Activated naive CD8-positive, alpha-beta T cell treated with anti-CD3 and anti-CD28 coated beads, Interleukin-2, amount 50 U/mL, for 24 hours (primary cell): ENCODE data around the gene EVL.

ENCODE experiments used
- ATAC-seq: fragments of 150-1000 bp; cut with Tn5 transposase; one replicate; pipeline ENCODE4 v1.10.0; 2021
- DNase-seq: peaks from one replicate; pipeline ENCODE4 v3.0.0; 2021
- H3K27ac Mint-ChIP-seq: one replicate; pipeline ENCODE4 v1.8.0; 2021; ENCODE audit warnings: mild to moderate bottlenecking, mixed read lengths
- H3K27me3 Mint-ChIP-seq: one replicate; pipeline ENCODE4 v1.8.0; 2021; ENCODE audit warnings: mixed read lengths
- H3K36me3 Mint-ChIP-seq: one replicate; pipeline ENCODE4 v1.8.0; 2021; ENCODE audit warnings: low read depth, mixed read lengths
- H3K4me1 Mint-ChIP-seq: one replicate; pipeline ENCODE4 v1.8.0; 2021; ENCODE audit warnings: mixed read lengths
- H3K4me3 Mint-ChIP-seq: one replicate; pipeline ENCODE4 v1.8.0; 2021; ENCODE audit warnings: mild to moderate bottlenecking, moderate library complexity, mixed read lengths
- H3K9me3 Mint-ChIP-seq: one replicate; pipeline ENCODE4 v1.8.0; 2021; ENCODE audit warnings: mixed read lengths

The EVL gene

DNA sequence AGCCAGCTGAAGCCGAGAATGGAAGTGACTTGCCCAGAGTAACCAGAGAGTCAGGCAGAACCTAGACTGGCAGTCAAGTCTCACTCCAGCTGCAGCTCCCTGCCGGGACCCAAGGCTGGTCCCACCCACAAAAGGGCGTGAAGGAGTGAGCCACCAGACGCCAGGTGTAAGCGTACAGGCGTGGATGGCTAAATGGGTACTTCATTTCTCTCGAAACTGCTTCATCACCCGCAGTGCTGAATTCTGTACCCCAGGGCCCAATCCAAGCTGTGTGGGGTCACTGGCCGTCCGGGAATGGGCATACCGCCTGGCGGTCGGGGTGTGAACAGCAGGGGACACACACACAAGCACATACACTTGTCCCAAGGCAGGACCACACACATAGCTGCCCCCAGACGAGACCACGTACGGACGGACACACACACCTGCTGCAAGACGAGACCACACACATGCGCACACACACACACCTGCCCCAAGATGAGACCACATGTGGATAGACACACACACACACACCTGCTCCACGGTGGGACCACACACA lies 59.4 kb downstream of the EVL start:
- DNase-seq (no peak), ATAC-seq (no peak)
- H3K27ac Mint-ChIP-seq = peak overlapping the region; percentile 60
- peaks cover 19% of the 10 kb centered on the region for H3K36me3 Mint-ChIP-seq
- H3K4me1 Mint-ChIP-seq = peaks cover 3% of the 10 kb centered on the region
- no peaks in the 10 kb centered on the region for H3K27me3 Mint-ChIP-seq
- H3K4me3 Mint-ChIP-seq = no peak overlapping the region
- no peaks in the 10 kb centered on the region for H3K9me3 Mint-ChIP-seq

DNA sequence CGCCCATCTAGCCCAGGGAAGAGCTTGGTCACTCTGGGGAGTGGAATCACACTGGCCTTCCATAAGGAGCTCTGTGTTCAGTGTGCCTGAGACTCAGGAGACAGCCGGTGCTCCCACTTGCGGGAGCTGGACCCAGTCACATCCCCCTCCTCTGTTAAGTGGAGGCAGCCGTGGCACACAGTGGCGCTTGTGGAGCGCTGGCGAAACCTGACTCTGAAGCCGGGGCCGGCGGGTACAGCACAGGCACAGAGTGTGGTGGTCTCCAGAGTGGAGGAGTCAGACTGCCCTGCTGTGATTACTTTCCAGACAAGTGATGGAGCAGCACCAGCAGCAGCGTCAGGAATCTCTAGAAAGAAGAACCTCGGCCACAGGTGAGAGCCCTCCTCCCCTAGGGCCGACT lies 61.2 kb downstream of the EVL start:
- no peak overlapping the region for H3K4me3 Mint-ChIP-seq
- DNase-seq (no peak), ATAC-seq (no peak)
- no peaks in the 10 kb centered on the region for H3K27me3 Mint-ChIP-seq
- H3K27ac Mint-ChIP-seq = no peak overlapping the region
- no peaks in the 10 kb centered on the region for H3K4me1 Mint-ChIP-seq
- H3K36me3 Mint-ChIP-seq = peaks cover 24% of the 10 kb centered on the region
- no peaks in the 10 kb centered on the region for H3K9me3 Mint-ChIP-seq

DNA sequence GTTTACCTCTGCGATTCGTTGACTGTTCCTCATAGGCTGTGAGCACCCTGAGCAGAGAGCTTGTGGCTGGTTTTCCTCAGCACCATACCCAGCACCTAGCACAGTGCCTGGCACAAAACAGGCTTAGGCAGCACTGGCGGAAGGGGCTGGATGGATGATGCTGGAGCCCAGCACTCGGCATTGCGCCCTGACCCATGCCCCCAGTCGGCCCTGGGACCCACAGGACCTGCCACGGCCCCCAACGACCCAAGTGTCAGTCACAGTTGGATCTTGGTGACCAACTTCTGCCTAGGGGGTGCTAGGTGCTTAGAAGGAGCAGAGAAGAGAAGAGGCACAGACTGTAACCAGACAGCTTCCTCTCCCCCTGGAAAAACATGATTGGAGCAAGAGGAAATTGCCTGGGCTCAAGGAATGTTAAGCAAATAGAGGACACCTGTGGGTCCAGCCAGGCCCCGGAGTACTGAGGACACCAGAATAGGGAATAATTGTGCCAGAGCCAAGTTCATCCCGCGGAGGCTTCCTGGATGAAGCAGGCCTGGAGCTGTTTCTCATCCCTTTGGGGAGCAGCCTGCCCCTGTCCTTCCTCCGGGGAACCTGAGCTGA lies 62.7 kb downstream of the EVL start:
- DNase-seq (no peak), ATAC-seq (no peak)
- peaks cover 27% of the 10 kb centered on the region for H3K36me3 Mint-ChIP-seq
- H3K27me3 Mint-ChIP-seq = no peaks in the 10 kb centered on the region
- H3K4me3 Mint-ChIP-seq = no peak overlapping the region
- H3K4me1 Mint-ChIP-seq = no peaks in the 10 kb centered on the region
- H3K9me3 Mint-ChIP-seq = no peaks in the 10 kb centered on the region
- H3K27ac Mint-ChIP-seq = peak overlapping the region; percentile 36

DNA sequence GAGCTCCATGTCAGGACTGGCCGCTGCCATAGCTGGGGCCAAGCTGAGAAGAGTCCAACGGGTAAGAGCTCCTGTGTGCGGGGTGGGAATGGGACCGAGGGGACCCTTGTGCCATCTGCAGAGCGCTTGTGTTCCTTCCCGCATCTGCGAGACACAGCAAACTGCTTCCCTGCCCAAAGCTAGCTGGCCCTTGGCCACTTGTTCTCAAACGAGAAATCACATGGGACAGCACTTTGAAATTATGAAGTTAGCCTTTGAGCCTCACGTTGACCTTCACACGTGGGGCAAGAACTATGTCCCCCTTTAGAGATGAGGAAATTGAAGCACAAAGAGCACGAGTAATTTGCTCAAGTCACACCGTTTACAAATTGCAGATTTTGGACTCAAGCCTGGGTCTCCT lies 63.5 kb downstream of the EVL start:
- no peak overlapping the region for H3K27ac Mint-ChIP-seq
- H3K9me3 Mint-ChIP-seq = no peaks in the 10 kb centered on the region
- peaks cover 30% of the 10 kb centered on the region for H3K36me3 Mint-ChIP-seq

DNA sequence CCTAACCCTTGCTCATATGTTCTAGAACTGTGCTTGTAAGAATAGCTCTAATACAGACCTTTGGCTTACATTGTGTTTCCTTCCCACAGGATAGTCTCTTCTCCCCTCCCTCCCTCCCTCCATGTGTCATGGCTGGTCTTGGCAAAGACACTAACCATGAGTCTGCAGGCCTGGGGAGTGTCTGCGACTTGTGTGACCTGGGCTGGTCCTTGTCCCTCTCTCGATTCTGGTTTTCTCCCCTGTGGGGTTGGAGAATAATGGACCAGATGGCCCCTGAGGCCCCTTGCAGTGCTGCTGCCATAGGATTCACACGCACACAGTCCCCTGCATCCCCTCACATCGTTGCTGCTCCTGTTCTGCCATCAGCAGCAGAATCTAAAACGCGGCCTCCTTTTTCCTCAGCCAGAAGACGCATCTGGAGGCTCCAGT lies 64.0 kb downstream of the EVL start:
- no peaks in the 10 kb centered on the region for H3K9me3 Mint-ChIP-seq
- no peaks in the 10 kb centered on the region for H3K27me3 Mint-ChIP-seq
- no peak for DNase-seq
- no peak overlapping the region for H3K27ac Mint-ChIP-seq
- no peaks in the 10 kb centered on the region for H3K4me1 Mint-ChIP-seq
- ATAC-seq = no peak
- no peak overlapping the region for H3K4me3 Mint-ChIP-seq
- H3K36me3 Mint-ChIP-seq = peaks cover 28% of the 10 kb centered on the region

More for the DNA sequence above, 63.5 kb downstream of the EVL start:
- no peak overlapping the region for H3K4me3 Mint-ChIP-seq
- DNase-seq (no peak), ATAC-seq (no peak)
- H3K4me1 Mint-ChIP-seq = no peaks in the 10 kb centered on the region
- no peaks in the 10 kb centered on the region for H3K27me3 Mint-ChIP-seq

DNA sequence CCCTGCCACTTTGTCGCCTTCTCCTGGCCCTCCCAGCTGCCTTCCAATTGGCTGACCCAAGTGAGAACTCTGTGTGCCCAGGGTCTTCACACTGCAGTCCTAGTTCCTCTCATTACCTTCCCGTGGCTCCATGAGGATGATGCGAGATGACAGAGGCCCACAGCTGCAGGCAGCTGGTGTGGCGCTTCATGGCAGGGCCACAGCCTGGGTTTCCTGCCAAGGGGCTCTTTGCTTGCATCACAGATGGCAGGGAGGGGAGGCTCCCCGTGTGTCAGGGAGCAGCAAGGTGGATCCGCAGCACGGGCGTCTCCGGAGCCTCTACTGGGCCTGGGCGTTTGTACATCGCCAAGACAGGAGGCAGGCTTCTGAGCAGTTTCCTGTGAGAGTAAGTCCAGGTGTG lies 65.3 kb downstream of the EVL start:
- H3K9me3 Mint-ChIP-seq = no peaks in the 10 kb centered on the region
- no peaks in the 10 kb centered on the region for H3K27me3 Mint-ChIP-seq
- H3K36me3 Mint-ChIP-seq = peaks cover 28% of the 10 kb centered on the region
- DNase-seq = no peak
- no peaks in the 10 kb centered on the region for H3K4me1 Mint-ChIP-seq
- H3K4me3 Mint-ChIP-seq = no peak overlapping the region
- H3K27ac Mint-ChIP-seq = peak overlapping the region; percentile 72
- ATAC-seq = no peak

DNA sequence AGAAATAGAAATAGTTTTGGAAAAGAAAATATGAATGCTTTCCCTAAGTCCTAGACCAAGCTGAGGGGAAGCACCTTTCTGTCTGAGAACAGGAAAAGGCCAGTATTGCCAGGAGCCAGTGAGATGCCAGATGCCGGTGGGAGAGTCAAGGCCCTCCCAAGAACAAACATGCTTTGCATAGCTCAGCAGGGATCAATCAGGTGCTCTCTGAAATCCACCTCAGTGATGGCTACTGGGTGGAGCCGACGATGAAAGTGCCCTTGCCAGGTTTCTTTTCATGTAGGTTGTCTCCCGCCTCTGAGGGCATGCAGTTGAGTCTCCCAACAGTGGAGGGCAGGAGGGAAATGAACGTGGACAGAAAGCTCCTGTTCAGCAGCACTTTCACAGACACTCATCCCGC lies 66.0 kb downstream of the EVL start:
- DNase-seq (no peak), ATAC-seq (no peak)
- H3K27me3 Mint-ChIP-seq = no peaks in the 10 kb centered on the region
- H3K9me3 Mint-ChIP-seq = no peaks in the 10 kb centered on the region
- no peaks in the 10 kb centered on the region for H3K4me1 Mint-ChIP-seq
- H3K4me3 Mint-ChIP-seq = no peak overlapping the region
- peaks cover 28% of the 10 kb centered on the region for H3K36me3 Mint-ChIP-seq
- H3K27ac Mint-ChIP-seq = peak overlapping the region; percentile 72

DNA sequence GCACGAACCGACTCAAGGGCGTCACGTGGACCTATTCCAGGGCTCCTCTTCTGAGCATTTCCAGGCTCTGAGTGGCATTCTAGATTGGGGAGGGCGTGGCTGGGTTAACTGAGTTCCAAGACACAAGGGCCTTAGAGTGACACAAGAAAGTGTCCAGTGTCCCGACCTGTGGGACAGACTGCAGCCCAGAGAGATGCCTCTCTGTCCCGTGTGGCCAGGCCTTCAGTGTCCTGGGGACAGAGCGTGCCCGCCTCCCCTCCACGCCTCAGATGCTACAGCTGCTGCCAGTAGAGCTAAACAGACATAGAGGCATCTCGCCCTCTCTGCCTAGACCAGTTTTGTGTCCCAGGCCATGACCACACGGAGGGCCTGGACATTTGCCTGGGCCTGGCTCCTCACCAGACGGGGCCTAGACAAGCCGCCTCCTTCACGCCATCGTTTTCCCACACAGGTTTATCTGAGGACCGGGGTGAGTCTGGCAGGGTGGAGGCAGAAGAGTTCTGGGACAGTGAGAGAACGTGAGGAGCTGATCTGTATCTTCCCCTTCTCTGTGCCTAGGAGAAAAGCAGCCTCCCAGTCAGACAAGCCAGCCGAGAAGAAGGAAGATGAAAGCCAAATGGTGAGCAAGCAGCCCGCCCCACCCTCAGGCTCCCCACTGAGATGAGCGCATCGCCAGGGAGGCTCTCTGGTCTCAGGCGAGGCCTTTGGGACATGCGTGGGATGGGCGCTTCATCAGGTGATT lies 67.1 kb downstream of the EVL start:
- no peaks in the 10 kb centered on the region for H3K9me3 Mint-ChIP-seq
- no peaks in the 10 kb centered on the region for H3K4me1 Mint-ChIP-seq
- no peak overlapping the region for H3K4me3 Mint-ChIP-seq
- DNase-seq = no peak
- H3K27ac Mint-ChIP-seq = no peak overlapping the region
- H3K36me3 Mint-ChIP-seq = peaks cover 27% of the 10 kb centered on the region
- no peak for ATAC-seq
- H3K27me3 Mint-ChIP-seq = no peaks in the 10 kb centered on the region

DNA sequence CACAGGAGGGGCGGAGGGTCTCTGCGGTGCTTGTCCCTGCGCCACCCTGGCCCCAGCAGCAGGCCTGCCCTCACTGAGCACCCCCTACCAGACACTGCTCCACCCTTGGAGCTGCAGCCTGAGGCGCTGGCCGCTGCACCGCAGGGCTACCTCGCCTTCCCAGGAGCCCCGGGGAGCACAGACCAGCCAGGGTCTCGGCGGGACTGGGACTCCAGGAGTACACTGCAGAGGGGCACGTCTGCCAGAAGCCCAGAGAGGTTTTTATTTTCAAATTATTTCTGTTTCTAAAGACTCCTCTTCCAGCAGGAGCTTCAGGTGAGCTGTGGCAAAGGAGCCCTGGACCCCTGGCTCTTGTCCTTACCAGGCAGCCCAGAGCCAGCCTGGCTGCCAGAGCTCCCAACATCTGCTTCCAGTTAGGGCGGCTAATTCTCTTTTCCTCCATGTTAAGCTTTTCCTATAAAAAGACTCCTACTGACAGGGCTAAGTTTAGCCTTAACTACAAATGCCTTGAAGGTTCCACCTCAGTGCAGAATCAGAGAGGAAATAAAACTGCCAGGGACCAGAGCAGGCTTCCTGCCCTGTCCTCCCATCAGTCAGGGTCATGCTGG lies 67.8 kb downstream of the EVL start:
- DNase-seq (no peak), ATAC-seq (no peak)
- Mint-ChIP-seq H3K9me3 (no peaks in the 10 kb centered on the region), H3K4me1 (no peaks in the 10 kb centered on the region), H3K27me3 (no peaks in the 10 kb centered on the region), H3K4me3 (no peak overlapping the region), H3K27ac (no peak overlapping the region), H3K36me3 (peaks cover 22% of the 10 kb centered on the region)

DNA sequence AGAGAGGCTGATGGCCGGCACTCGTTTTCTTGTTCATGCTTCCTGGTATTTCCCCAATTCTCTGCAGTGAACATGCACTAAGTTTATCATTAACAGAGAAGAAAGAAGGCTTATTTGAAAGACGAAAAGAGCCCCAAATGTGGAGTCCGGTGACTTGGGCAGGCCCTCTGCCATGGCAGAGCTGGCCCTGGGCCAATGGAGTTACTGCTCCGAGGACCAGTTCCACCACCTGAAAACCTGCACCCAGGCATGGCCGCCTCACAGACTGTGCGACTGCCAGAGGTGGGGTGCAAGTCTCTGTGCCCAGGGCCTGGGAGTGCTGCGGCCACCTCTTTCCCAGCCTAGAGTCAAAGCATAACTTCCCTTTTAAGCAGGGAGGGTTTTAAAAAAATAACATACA lies 69.4 kb downstream of the EVL start:
- ATAC-seq (no peak), DNase-seq (no peak)
- Mint-ChIP-seq H3K27ac (no peak overlapping the region), H3K36me3 (peaks cover 29% of the 10 kb centered on the region), H3K4me1 (no peaks in the 10 kb centered on the region), H3K9me3 (no peaks in the 10 kb centered on the region), H3K27me3 (no peaks in the 10 kb centered on the region), H3K4me3 (no peak overlapping the region)

DNA sequence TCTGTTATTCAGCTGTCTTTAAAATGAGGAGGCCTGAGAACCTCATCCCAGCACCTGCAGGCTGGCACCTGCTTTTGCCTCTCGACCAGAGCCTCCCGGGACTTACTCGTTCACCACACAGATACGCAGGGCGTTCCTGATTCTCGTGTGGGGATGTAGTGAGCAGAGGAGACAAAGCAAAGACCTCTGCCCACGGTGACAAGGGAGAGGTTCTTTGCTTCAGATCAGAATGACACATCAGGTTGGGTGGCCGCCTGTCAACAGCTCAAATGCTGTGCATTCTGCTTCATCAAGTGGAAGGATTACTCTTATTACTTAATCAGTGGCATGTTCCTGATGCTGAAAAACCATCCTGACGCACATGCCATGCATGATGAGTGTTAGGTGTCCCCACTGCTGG lies 69.9 kb downstream of the EVL start:
- Mint-ChIP-seq H3K36me3 (peaks cover 27% of the 10 kb centered on the region), H3K27ac (peak overlapping the region; percentile 49), H3K4me1 (no peaks in the 10 kb centered on the region), H3K27me3 (no peaks in the 10 kb centered on the region), H3K9me3 (no peaks in the 10 kb centered on the region), H3K4me3 (no peak overlapping the region)
- no peak for ATAC-seq
- DNase-seq = no peak

DNA sequence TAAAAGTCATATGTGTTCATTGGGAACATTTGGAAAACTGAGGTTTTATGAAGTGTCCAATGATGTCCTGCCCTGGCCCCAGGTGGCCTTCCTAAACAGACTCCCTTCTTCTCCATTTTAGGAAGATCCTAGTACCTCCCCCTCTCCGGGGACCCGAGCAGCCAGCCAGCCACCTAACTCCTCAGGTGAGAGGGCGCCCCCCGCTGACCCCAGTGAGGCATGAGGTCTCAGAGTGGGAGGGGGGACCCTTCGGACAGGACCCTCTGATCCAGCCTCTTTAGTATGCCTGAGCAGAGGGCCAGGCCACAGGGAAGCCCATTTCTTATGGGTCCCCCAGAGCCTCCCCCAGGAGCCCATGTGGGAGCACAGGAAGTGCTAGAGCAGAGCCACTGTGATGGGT lies 70.6 kb downstream of the EVL start:
- no peaks in the 10 kb centered on the region for H3K27me3 Mint-ChIP-seq
- no peaks in the 10 kb centered on the region for H3K9me3 Mint-ChIP-seq
- H3K36me3 Mint-ChIP-seq = peaks cover 26% of the 10 kb centered on the region
- H3K4me3 Mint-ChIP-seq = no peak overlapping the region
- H3K27ac Mint-ChIP-seq = peak overlapping the region; percentile 49
- H3K4me1 Mint-ChIP-seq = no peaks in the 10 kb centered on the region
- DNase-seq (no peak), ATAC-seq (no peak)

DNA sequence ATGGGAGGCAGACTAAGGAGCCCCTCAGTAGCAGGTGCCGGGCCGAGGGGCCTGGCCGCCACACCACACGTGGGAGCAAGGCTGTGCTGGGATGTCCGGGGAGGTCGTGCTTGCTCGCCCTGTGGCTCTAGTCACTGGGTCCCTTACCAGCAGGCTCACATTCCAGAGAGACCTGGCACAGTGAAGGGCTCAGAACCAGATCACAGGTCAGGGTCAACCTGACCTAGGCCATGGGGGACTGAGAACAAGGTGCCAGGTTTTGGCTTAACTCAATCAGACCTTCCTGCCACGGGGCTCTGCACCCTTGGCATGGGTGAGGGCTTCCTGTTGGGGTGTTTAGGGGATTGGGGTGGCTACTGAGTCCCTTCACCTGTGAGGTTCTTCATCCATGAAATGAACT lies 72.0 kb downstream of the EVL start:
- Mint-ChIP-seq H3K27me3 (no peaks in the 10 kb centered on the region), H3K4me3 (no peak overlapping the region), H3K9me3 (no peaks in the 10 kb centered on the region), H3K4me1 (no peaks in the 10 kb centered on the region), H3K27ac (no peak overlapping the region), H3K36me3 (peaks cover 21% of the 10 kb centered on the region)
- no peak for ATAC-seq
- no peak for DNase-seq

DNA sequence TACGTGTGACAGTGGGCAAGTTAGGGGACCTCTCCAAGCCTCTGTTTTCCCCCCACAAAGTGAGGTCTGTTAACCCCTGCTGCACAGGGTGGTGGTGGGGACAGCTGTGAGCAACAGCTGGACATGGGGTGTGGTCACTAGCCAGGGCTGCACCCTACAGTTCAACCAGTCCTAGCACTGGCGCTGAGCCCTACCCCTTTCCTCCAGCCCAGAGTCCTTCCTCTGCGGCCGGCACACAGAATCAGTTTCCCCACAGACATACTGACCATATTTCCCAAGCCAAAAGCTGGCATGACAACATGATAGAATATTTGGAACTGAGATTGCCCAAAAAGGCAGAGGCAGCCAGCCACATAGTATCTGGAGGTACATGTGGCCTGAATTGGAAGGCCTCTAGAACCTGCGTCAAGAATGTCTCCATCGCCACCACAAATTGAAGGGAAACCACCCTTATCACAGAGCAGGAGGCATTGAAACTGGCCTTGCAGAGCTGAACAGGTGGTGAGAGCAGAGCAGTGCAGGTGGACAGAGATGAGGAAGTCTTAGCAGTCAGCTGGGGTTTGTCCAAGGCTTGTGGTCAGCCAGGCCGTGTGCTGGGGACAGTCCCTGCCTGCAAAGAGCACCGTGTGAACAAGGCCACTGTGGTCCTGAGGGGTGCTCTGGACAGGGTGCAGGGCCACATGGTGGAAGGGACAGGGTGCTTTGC lies 73.0 kb downstream of the EVL start:
- no peak for DNase-seq
- Mint-ChIP-seq H3K4me1 (no peaks in the 10 kb centered on the region), H3K27me3 (no peaks in the 10 kb centered on the region), H3K36me3 (peaks cover 17% of the 10 kb centered on the region), H3K4me3 (no peak overlapping the region), H3K9me3 (no peaks in the 10 kb centered on the region), H3K27ac (peak overlapping the region; percentile 14)
- ATAC-seq = no peak

DNA sequence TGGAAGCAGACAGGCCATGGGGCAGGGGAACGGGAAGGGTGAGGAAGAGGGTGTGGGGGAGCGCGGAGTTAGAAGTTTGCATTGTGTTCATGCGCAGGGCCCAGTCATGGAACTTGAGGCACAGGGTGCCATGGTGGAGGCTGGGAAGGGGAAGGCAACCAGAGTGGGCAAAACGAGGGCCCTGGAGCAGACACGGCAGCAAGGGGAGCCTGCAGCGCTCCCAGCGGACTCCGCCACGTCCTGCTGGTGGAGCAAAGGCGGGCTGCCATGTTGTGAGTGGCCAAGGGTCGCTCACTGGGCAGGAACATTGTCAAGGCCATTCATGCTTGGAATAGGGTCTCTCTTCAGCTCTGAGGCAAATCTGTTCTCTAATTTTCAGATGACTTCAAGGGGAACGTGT lies 73.7 kb downstream of the EVL start:
- ATAC-seq = no peak
- peaks cover 16% of the 10 kb centered on the region for H3K36me3 Mint-ChIP-seq

More for the DNA sequence above, 73.7 kb downstream of the EVL start:
- H3K27ac Mint-ChIP-seq = peak overlapping the region; percentile 53
- H3K9me3 Mint-ChIP-seq = no peaks in the 10 kb centered on the region
- H3K27me3 Mint-ChIP-seq = no peaks in the 10 kb centered on the region
- no peak for DNase-seq
- H3K4me1 Mint-ChIP-seq = no peaks in the 10 kb centered on the region
- H3K4me3 Mint-ChIP-seq = no peak overlapping the region
